Subcutaneous adipose tissue (tissue), 4 donors: ENCODE results near the gene RXRA. TPM values are rescaled to one million over a fixed set of nuclear protein-coding genes. Genes with fewer than 3 reads are reported as not detected.

ENCODE experiments used
- CTCF ChIP-seq: fragments of 450-650 bp; IDR thresholded peaks from one replicate; pipeline ENCODE4 v1.5.1; 2016; ENCODE audit warnings: low read depth, mild to moderate bottlenecking, control low read depth, antibody characterized with exemption, moderate library complexity
- total RNA-seq, 4 donors: library from RNA; depleted of rRNA; stranded (reverse); fragments of >200 nt; gene quantifications; one replicate each; pipeline ENCODE4 v1.1.0, GENCODE V29; 2016

Gene RXRA
- total RNA-seq, 4 donors from 2014 or later: 39.1 to 141 (median 53.6) TPM

GRCh38 chr9:134377976-134378375, 51.7 kb downstream of the RXRA start:
- TF ChIP-seq CTCF: no peak

DNA sequence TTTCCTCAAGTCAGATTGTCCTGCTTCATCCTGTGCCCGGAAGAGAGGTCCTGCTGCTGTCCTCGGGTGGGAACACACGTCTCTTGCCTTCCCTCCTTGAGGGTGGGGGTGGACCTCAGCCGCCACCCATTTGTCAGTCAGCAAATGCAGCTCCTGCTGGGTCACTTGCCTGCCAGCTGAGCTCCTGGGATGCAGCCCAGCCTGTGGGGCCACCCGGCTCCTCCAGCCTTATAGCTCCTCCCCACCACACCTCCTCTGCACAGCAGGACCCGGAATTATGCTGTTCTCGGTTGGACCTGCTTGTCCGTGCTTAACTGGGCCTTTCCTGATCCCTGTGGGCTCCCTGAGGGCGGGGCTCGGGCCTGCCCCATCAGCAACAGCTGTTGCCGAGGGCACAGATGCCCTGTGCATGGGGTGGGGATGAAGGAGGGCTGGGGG, 52.7 kb downstream of the RXRA start:
- TF ChIP-seq CTCF: no peak

DNA sequence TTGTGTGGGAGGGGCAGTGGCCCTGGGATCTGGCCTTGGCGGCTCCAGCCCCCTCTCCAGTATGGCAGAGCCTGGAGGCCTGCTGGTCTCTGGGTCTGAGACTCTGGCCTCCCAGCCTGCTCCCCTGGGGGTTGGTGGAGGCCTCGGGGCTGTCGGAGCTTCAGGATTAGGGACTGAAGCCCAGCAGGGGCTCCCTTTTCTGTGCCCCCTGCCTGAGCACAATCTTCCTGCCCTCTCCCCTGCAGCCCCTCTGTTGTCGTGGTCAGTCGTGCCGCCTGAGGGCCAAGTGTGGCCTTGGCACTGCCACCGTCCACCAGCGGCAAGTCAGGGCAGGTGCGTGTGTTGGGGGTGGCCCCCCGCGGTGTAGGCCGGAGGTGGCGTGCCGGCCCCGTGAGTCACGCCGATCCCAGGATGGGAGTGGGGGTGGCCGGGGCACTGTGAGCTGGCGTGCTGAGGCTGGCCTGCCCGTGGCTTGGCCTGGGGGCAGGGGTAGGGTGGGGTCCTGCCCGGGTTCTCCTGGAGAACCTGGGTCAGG, 53.6 kb downstream of the RXRA start:
- no peak for TF ChIP-seq CTCF

DNA sequence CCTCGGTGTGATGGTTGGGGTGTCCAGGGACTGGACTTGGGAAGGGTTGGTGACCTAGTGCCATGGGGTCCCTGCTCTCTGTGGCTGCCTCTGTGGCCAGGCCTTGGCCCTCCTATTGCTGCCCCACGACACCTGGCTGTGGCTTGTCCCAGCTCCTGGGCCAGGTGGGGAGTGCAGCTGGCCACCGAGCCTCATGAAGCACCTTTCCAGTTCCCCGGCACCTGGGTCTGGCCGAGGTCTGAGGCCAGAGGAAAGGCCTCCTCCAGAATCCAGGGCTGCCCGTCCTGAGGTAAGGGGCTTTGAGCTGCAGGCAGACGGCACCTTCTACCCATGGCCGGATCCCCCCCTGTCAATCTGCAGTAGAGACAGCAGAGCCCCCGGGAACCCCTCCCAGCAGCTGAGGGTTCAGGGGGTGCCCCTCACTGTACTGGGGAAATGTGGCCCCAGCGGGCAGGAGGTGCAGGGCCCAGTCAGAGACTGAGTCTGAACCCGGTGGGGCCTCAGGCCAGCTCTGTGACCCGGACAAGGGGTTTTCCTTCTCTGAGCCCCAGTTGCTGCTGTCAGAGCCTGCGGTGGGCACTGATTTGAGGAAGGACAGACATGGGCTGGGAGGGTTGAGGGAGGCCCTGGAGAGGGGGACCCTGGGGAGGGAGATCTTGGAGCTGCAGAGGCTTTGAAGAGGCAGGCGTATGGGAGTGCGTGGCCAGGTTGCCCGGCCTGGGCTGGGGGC, 54.5 kb downstream of the RXRA start:
- TF ChIP-seq CTCF: no peak

DNA sequence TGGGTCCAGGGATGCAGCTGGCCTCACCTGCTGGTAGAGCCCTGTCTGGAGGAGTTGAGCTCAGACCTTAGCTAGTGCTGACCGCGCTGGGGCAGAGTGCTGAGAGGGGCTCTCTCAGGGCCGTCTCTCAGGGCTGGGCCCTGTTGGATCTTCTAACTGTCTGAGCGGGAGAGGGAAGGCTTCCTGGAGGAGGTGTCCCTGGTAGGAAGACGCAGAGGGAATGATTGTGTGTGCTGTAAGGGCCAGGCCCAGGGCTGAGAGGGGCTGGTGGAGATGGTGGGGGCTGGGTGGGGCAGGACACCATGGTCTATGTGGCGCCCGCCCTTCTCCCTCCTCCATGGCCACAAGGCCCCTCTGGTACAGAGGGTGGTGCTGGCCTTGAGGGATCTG, 55.0 kb downstream of the RXRA start:
- no peak for TF ChIP-seq CTCF

GRCh38 chr9:134381671-134382516, 55.6 kb downstream of the RXRA start:
- no peak for TF ChIP-seq CTCF

- TF ChIP-seq CTCF: no peak
Observed at GRCh38 chr9:134382733-134383132, 56.5 kb downstream of the RXRA start.
